GM19467 (cell line): ENCODE results near the gene ORM1.

ENCODE experiments used
- ATAC-seq: cut with Tn5 transposase; IDR thresholded peaks from one replicate; pipeline ENCODE4 v1.9.1; 2021; ENCODE audit warnings: mild to moderate bottlenecking, moderate library complexity; ENCODE audit not compliant: unreplicated experiment

Gene ORM1

DNA sequence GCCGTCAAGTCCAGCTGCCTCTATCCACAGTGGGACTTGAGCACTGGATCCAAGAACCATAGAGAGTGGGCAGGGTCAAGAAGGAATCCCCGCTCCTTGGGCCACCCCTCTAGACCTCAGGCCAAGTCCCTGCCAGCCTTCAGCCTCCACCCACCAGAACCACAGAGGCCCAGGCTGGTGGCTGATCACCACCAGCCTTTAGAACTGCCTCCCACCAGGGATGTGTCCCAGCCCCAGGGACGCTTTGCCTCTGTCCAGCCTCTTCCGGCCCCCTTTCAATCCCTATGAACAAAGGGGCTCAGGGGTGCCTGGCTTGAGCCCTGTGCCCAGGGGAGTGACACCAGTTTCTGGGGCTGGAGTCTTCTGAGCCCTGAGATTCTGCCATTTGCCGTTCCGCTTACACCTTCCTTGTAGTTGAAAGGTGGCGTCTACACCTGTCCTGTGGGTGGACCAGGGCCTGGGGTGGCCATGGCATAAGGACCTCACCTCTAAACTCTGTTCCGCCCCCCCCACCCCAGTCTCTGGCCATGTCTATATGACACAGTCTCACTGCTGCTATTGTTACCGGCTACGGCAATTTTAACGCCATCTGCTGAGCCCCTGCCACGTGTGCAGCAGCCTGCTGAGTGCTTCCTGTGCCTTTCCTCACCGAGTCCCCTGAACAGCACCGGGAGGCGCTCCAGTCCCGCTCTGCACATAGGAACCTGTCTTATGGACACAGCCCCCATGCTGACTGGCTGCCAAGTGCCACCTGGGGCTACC is 35.7 kb upstream of the ORM1 start:
- no peak for ATAC-seq

DNA sequence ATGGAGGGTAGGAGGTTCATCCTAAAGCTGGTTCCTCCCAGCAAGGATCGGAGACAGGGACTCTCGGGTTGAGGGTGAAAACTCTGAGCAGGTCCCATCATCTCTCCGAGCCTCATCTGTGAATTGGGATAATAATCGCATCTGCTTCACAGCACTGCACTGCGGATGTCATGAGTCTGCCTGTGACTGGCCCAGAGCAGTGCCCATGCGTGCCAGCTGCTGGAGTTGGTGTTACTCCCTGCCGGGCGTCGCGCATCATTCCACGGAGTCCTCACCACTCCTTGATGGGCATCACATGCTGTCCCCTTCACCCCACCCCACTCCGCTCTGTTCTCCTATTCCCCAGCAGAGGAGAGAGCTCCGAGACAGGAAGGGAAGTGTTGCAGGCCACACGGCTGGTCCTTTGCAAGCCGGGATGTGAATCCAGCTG is 35.1 kb upstream of the ORM1 start:
- ATAC-seq: no peak

DNA sequence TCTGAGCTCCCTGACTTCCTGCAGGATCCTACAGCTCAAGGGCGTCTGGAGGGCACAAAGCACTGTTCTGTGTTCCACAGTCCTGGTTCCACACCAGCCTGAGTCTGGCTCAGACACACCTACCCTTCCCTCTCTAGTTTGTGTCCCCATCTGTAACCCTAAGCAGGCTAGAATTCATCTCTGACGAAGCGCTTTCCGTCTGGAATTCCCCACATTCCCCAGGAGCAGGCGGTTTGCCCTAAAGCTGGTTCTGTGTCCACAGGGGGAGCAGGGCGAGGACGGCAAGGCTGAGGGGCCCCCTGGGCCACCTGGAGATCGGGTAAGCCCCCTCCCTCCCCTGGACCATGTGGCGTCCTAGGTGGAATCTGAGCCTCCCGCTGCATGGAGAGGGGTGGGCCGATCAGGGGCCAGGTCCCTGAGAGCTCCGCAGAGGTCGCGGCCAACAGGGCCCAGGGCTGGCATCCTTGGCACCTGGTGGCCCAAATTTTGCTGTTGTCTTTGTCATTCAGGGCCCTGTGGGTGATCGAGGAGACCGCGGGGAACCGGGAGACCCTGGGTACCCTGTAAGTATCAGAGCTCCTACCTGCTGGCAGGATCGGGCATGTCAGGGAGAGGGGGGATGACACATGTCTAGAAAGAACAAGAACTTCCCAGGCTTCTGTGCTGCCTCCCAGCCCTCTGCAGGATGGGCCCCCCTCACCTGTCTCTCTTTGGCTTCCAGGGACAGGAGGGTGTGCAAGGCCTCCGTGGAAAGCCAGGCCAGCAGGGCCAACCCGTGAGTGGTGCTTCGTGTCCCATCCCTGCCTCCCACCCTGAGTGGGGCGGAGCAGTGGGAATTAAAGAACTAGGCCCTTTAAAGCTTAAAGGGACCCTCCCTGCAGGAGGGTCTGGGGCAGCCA is 34.5 kb upstream of the ORM1 start:
- ATAC-seq: no peak

DNA sequence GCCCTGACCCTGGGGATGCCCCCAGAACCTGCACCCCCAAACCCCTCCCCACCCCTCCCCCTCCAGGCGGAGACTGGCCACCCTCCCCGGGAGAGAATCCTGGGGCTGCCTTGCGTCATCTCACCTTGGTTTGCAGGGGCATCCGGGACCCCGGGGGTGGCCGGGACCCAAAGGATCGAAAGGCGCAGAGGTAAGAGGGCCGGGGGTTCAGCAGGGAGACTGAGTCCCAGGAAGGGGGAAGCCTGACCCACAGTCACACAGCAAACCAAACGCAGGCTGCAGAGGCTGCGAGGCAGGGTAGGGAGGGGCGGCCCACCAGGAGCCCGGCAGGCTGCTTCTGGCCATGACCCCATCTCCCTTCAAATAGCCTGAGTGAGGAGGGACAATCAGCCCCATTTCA is 33.8 kb upstream of the ORM1 start:
- ATAC-seq: no peak

DNA sequence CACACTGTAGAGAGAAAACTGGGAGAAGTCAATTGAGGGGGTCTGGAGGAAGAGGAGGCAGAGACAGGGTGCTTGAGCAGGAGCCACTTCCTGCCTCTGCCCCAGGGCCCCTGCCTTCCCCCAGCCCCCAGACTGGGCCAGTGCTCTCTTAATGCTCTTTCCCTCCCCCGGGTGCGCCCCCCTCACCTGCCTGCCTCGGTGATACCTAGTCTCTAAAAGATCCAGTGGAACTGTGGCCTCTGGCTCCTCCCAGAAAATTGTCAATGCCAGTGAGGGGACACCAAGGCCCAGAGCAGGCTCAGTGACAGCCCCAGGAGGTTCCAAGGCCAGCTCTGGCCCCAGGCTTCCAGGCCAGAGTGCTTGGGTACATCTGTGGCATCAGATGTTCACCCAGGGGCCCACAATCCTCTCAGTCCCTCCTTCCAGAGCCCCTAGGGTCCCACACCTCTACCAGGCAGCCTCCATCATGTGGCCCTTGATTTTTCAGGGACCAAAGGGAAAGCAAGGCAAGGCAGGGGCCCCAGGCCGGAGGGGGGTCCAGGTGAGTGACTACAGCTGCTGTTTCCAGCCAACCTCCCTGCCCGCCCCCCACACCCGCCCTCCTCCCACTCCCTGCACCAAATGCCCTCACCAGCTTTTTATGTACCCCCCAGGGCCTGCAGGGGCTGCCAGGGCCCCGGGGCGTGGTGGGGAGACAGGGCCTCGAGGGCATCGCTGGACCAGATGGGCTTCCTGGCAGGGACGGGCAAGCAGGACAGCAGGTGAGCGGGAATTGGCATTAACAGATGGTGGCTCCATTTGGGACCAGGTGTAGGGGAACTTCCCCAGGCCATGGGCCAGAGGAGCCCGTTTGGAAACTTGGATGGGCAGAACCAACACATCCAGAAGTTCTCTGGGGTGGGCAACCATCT is 33.1 kb upstream of the ORM1 start:
- ATAC-seq: no peak

DNA sequence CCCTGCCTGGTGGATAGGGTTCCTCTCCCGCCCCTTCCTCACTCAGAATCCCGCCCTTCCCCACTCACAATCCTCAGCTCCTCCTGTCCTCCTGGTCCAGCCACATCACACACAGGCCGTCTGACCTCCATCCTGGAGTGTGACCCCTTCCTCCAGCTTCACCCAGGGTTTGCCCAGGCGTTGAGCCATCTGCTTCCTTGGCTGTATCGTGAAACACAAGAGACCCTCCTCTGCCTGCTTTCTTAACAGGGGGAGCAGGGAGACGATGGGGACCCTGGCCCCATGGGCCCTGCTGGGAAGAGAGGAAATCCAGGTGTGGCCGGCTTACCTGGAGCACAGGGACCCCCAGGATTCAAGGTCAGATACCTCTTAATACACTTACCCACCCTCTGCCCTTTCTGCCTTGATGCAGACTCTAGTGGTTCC is 32.3 kb upstream of the ORM1 start:
- no peak for ATAC-seq

DNA sequence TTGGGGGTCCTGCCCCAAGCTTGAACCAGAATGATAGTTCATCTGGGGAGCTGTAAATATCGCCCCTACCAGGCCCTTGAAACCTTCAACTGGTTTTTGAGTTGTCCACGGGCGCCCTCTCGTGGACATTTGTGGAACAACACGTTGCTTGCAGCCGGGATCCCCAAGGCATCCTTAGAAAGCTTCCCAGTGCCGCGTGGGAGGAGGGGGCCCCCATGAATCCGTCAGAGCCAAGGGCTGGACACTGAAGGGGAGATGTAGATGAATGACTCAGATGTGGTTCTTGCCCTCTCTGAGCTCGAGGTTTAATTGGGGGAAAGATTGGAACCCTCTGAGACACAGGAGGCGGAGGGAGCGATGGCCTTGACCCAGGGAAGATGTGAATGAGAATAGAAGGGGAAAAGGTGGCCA is 31.8 kb upstream of the ORM1 start:
- no peak for ATAC-seq

DNA sequence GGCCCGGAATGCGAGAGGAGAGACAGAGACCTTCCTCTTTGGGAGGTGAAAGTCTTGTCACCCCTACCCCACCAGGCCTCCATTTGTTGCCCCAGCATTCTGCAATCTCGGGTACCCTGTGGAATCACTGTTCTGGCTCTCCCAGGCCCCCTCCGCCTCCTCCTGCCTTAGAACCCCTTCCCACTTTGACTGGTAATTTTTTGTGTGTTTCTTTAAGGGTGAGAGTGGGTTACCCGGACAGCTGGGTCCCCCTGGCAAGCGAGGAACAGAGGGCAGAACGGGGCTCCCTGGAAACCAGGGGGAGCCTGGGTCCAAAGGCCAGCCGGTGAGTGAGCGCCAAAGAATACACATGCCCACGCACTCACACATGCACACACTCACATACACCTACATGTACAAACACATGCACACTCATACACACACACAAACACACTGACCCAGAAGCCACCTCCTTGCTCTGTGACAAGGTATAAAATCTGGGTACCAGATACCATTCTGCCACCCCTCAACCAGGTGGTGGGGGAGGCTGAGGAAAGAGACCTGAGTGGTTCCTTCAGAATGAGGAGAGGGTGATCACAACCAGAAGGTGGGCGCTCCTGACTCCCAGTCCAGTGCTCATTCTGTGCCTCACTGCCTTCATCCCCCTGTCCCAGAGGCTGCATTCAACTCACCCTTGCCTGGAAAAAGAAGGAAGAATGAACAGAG is 30.9 kb upstream of the ORM1 start:
- no peak for ATAC-seq

DNA sequence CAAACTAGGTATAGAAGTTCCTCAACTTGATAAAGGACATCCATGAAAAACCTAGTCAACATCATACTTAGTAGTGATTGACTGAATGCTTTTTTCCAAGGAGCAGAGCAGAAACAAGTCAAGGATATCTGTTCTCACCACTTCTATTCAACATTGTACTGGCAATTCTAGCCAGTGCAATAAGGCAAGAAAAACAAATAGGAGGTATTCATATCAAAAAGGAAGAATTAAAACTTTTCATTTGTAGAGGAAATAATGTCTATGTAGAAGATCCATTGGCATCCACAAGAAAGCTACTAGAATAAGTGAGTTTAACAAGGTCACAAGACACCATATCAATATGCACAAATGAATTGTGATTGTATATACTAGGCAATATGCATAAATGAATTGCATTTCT is 28.2 kb upstream of the ORM1 start:
- ATAC-seq: no peak

DNA sequence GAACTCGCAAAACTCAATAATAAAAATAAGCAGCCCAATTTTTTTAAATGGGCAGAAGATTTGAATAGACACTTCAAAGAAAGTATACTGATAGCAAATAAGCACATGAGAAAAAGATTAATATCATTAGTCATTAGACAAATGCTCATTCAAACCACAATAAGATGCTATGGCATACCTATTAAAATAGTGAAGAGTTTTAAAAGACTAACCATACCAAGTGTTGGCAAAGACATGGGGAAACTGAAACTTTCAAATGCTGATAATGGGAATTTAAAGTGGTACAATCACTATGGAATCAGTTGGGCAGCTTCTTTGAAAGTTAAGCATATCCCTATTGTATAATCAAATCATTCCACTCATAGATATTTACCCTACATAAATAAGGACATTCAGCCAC is 26.6 kb upstream of the ORM1 start:
- ATAC-seq: no peak

DNA sequence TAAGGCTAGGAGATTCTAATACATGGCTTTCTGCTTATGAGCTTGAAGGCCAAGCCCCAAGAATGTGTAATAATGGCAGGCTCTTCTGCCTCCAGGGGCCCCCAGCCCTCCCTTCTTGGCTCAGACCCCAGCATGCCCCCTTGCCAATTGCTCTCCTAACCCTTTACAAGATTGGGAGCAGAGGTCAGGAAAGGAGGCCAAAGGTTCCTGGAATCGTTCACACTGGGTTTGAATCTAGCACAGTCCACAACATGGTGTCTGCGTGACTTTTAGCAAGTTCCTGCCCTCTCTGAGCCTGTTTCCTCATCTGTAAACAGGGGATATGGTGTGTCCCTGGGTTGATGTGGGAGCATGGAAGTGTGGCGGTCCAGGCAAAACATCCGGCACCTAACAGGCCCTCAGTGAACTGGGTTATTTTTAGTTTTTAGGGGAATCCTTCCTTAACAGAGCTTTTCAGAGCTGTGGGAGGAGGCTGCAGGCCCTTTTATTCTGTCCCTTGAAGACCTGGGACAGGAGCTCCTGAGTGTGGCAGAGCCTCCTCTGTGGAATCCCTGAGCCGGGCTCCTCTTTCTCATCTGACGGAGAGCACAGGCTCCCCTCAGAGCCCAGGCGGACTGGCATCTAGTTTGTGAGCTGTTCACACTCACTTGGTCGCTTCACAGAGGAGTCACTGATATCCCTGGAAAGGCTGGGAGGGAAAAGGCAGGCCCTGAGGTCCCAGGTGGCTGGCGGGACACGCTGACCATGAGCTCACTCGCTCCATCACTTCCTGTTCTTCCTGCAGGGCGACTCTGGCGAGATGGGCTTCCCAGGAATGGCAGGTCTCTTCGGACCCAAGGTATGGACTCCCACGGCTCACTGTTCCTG is 23.4 kb upstream of the ORM1 start:
- no peak for ATAC-seq

DNA sequence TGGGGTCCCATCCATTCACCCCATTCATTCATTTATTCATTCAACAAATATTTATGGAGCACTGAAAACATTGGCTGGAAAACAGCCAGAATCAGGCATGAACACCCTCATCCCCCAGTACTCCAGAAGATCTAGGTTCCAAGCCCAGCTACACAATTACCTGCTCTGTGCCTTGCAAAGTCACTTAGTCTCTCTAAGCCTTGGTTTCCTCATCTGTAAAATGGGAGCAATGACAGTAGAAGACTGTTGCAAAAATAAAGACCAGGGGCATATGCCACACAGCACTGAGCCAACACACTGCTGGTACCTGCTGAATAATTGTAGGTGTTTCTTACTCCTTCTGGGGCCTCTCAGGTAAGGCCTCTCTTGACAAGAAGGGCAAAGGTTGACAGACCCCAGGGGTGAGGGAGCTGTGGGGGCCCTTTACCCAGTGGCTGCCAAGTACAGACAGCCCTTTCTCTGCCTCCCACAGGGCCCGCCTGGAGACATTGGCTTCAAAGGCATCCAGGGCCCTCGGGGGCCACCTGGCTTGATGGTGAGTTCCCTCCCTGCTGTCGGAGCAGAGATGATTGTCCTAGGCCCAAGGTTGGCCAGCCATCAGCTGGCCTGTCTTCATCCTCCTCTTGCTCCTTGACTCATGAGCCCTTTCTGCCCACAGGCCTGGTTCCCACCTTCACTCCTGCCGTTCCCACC is 22.6 kb upstream of the ORM1 start:
- no peak for ATAC-seq

DNA sequence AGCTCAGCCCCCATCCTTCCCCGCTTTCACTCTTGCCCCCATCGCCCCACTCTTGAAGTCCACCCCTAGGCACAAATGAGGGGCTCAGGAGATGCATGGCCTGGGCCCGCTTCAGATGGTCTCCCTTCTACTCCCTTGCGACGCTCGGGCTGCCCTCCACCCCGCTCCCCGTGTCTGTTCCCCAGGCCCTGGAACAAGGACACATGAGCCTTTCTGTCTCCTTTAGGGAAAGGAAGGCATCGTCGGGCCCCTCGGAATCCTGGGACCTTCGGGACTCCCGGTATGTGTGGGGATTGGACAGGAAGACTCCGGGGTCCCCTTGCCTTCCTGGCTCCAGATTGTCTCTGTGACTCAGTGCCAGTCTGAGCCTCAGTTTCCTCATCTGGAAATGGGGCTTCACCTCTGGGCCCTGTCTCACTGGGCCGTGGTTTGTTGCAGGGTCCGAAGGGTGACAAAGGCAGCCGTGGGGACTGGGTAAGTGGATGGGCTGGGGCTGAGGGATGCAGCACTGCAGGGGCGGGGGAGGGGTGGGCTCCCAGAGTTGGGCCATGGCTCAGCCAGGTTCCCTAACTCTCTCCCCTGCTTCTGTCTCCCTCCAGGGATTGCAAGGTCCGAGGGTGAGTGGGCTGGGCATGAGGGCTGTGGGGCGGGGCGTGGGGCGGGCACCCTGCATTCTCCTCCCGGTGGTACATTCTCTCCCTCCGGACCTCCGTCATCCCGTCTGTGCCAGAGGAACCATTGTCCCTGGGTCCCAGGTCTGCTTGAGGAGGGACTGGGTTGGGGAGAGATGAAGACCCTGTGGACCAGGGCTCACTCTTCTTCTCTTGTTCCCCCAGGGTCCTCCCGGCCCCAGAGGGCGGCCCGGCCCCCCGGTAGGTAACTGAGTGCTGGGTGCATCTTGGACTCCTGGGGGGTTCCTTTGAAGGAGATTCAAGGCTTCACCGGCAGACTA is 21.8 kb upstream of the ORM1 start:
- ATAC-seq: no peak

DNA sequence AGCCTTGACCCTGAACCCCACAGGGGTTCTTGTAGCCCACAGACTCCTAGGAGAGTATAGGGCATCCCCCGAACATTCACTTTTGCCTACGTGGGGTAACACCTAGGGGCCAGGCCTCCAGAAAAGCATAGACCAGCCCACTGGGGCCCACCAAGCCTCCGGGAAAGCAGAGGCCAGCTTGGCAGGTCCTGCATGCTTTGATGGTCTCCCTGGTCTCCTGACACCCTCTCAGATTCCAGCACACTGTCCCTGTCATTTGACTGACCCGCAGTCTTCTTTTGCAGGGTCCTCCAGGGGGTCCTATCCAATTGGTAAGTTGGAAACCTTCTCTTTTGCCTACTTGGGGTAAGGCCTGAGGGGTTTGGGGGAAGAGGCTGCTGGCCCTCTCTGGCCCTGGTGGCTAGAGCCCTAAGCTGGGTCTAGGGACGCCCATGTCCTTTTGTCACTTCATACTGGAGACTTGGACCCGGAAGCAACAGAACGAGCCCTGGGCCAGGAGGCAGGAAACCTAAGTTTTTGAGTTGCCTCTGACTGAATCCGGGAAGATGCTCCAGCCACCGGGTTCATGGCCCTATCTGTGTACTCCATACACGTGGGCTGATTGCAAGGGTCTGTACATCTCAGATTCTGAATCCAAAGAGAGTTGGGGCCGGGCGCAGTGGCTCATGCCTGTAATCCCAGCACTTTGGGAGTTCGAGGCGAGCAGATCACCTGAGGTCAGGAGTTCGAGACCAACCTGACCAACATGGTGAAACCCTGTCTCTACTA is 20.9 kb upstream of the ORM1 start:
- no peak for ATAC-seq

DNA sequence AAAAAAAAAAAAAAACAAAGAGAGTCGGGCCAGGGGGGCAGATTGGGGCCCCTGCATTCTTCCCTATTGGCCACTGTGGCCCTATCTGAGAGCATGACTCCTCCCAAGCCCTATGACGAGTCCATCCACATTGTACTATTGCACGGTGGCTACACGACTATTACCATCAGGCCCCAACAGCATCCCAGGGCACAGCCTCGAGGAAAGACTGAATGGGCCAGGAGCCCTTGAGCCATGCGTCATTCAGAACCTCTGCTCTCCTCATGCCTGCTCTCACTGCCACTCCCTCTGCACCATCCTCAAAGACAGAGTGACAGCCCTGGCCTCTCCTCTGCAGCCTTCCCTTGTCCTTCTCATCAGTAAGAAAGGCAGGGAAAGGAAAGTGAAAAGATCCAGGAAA is 20.2 kb upstream of the ORM1 start:
- ATAC-seq: no peak

DNA sequence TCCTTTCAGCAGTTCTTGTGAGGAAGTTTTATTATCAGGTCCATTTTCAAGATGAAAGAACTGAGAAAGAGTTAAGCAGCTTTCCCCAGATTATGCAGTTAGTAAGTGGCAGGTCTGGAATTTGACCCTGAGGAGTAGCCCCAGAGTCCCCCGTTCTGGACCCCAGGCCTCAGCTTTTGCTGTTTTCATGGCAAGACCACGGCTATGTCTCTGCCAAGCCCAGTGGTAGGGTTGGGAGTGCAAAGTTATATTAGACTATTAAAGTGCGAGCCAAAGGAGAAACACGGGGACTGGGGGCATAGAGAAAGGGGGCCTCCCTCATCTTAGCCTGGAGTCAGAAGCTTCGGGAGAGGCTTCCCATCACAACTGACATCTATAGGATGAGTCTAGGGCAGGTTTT is 19.3 kb upstream of the ORM1 start:
- ATAC-seq: no peak

DNA sequence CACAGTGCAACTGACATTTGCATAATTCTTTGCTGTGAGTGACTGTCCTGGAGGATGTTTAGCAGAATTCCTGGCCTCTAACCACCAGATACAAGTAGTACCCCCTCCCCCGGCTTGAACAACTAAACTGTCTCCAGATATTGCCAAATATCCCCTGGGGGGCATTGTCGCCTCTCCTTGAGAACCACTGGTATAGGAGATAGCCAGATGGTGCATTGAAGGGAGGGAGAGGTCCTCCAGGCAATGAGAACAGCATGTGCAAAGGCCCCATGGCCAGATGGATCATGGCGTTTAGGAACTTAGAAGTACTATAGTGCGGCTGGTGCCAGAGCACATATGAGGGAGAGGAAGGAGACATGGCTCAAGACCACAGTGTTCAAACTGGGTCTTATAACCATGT is 18.9 kb upstream of the ORM1 start:
- no peak for ATAC-seq
